Measurements from ENCODE around the gene RNF2.

- TF ChIP-seq CTCF (IDR thresholded peaks at IDR 0.05) (no peak), EP300 (IDR thresholded peaks at IDR 0.05) (no peak), POLR2AphosphoS5 (IDR thresholded peaks at IDR 0.05) (no peak), POLR2A (IDR thresholded peaks at IDR 0.05; ENCODE audit: low read depth) (no peak)
Observed at GRCh38 chr1:185139246-185139645, 93.9 kb downstream of the RNF2 start.

Measured in esophagus muscularis mucosa (tissue), 4 donors.